GM23338 (cell line): Measurements from ENCODE around the gene NCF2. TPM values are rescaled to one million over a fixed set of nuclear protein-coding genes. Genes with fewer than 3 reads are reported as not detected.
"Not testable (repeated sequence)": the region's sequence is repeated elsewhere in the genome, so short reads cannot be mapped to it uniquely, and the experiment has no call there.

ENCODE experiments used
- ATAC-seq: fragments of 200-7000 bp; cut with Tn5 transposase; 3 replicates; pipeline ENCODE4 v1.9.1; 2020
- DNase-seq: peaks from one replicate; pipeline ENCODE4 v3.0.0-alpha.2; 2015; ENCODE audit warnings: low spot score
- H2AFZ ChIP-seq: fragments of 200-600 bp; sonication (generic); 2 replicates; pipeline ENCODE4 v1.8.0; 2016; ENCODE audit warnings: antibody characterized with exemption, mild to moderate bottlenecking, moderate library complexity
- H3F3A ChIP-seq: fragments of 200-600 bp; sonication (generic); replicated peaks from 2 replicates; pipeline ENCODE4 v1.8.0; 2017; ENCODE audit warnings: antibody characterized with exemption, mixed run types, low read depth
- H3K27ac ChIP-seq: fragments of 200-600 bp; sonication (generic); 2 replicates; pipeline ENCODE4 v1.6.1; 2016; ENCODE audit warnings: low read depth
- H3K27me3 ChIP-seq: fragments of 200-600 bp; sonication (generic); 2 replicates; pipeline ENCODE4 v1.8.0; 2016; ENCODE audit warnings: mild to moderate bottlenecking, mixed run types, moderate library complexity; ENCODE audit not compliant: insufficient read depth
- H3K36me3 ChIP-seq: fragments of 200-600 bp; sonication (generic); 2 replicates; pipeline ENCODE4 v1.8.0; 2016; ENCODE audit warnings: mild to moderate bottlenecking; ENCODE audit not compliant: insufficient read depth
- H3K4me1 ChIP-seq: fragments of 200-600 bp; sonication (generic); 2 replicates; pipeline ENCODE4 v1.8.0; 2016; ENCODE audit warnings: mild to moderate bottlenecking, moderate library complexity; ENCODE audit not compliant: insufficient read depth
- H3K4me2 ChIP-seq: fragments of 200-600 bp; sonication (generic); 2 replicates; pipeline ENCODE4 v1.7.1; 2017; ENCODE audit warnings: mixed run types
- H3K4me3 ChIP-seq: fragments of 200-600 bp; sonication (generic); 2 replicates; pipeline ENCODE4 v1.6.1; 2016; ENCODE audit warnings: mixed run types
- H3K79me2 ChIP-seq: fragments of 200-600 bp; sonication (generic); replicated peaks from 2 replicates; pipeline ENCODE4 v1.8.0; 2017; ENCODE audit warnings: mild to moderate bottlenecking; ENCODE audit not compliant: insufficient read depth
- H3K9me2 ChIP-seq: fragments of 200-600 bp; sonication (generic); 2 replicates; pipeline ENCODE4 v1.8.0; 2017; ENCODE audit not compliant: insufficient read depth
- H4K20me1 ChIP-seq: fragments of 200-600 bp; sonication (generic); replicated peaks from 2 replicates; pipeline ENCODE4 v1.8.0; 2017; ENCODE audit warnings: mild to moderate bottlenecking; ENCODE audit not compliant: insufficient read depth
- H3K27ac Mint-ChIP-seq: 2 replicates; pipeline ENCODE4 v1.8.0; 2020; ENCODE audit warnings: inconsistent platforms, mild to moderate bottlenecking, moderate library complexity, mixed read lengths
- H3K27me3 Mint-ChIP-seq: 3 replicates; pipeline ENCODE4 v1.8.0; 2022; ENCODE audit warnings: low read depth, mild to moderate bottlenecking, moderate library complexity, mixed read lengths, inconsistent platforms; ENCODE audit not compliant: insufficient read depth, poor library complexity
- H3K36me3 Mint-ChIP-seq: 3 replicates; pipeline ENCODE4 v1.8.0; 2021; ENCODE audit warnings: low read depth, mild to moderate bottlenecking, inconsistent platforms, moderate library complexity, mixed read lengths
- H3K4me1 Mint-ChIP-seq: 3 replicates; pipeline ENCODE4 v1.8.0; 2020; ENCODE audit warnings: mild to moderate bottlenecking, inconsistent platforms, mixed read lengths
- H3K4me3 Mint-ChIP-seq: 3 replicates; pipeline ENCODE4 v1.8.0; 2021; ENCODE audit warnings: moderate library complexity, mild to moderate bottlenecking, inconsistent platforms, mixed read lengths
- H3K9me3 Mint-ChIP-seq: 3 replicates; pipeline ENCODE4 v1.8.0; 2020; ENCODE audit warnings: moderate library complexity, mild to moderate bottlenecking, inconsistent platforms, mixed read lengths
- CREB1 ChIP-seq: fragments of 250-450 bp; sonication (Bioruptor Pico); IDR thresholded peaks from 2 replicates; pipeline ENCODE4 v1.5.0; 2020; ENCODE audit warnings: low read depth, mild to moderate bottlenecking, moderate library complexity
- JUNB ChIP-seq: IDR thresholded peaks from one replicate; pipeline ENCODE4 v1.6.1; 2016; ENCODE audit warnings: antibody characterized with exemption; ENCODE audit not compliant: unreplicated experiment
- NANOG ChIP-seq: IDR thresholded peaks from 2 replicates; pipeline ENCODE4 v1.6.1; 2016; ENCODE audit warnings: antibody characterized with exemption, borderline replicate concordance
- POLR2AphosphoS5 ChIP-seq: IDR thresholded peaks from 2 replicates; pipeline ENCODE4 v1.6.1; 2016; ENCODE audit warnings: antibody characterized with exemption, low read depth
- STAT1 ChIP-seq: IDR thresholded peaks from one replicate; pipeline ENCODE4 v1.6.1; 2016; ENCODE audit warnings: antibody characterized with exemption; ENCODE audit not compliant: unreplicated experiment
- ZNF331 ChIP-seq: fragments of 250-450 bp; sonication (Bioruptor Pico); IDR thresholded peaks from 2 replicates; pipeline ENCODE4 v1.5.0; 2020; ENCODE audit warnings: low read depth, mild to moderate bottlenecking, moderate library complexity
- polyA plus RNA-seq: library from polyadenylated mRNA; unstranded; fragments of >200 nt; fragmentation: Nextera tagmentation; extraction: Ambion mirVana; gene quantifications from 2 replicates; pipeline ENCODE4 v1.2.1, GENCODE V29; 2016
- total RNA-seq: library from RNA; depleted of rRNA; stranded (reverse); fragments of >200 nt; shearing (Covaris generic); gene quantifications from 2 replicates; pipeline ENCODE4 v1.2.3, GENCODE V29; 2014
- TF ChIP-seq, protein P1 (sequence below): IDR thresholded peaks from one replicate; pipeline ENCODE4 v1.6.1; 2018; ENCODE audit warnings: antibody characterized with exemption; ENCODE audit not compliant: unreplicated experiment
- TF ChIP-seq, protein P2 (sequence below), 2 experiments: fragments of 200-600 bp in 1 of 2; sonication (generic) in 1 of 2; conservative IDR thresholded peaks; 2 replicates each; pipeline versions ENCODE4 v1.5.1 to v1.6.1; 2016 to 2017; ENCODE audit warnings: antibody characterized with exemption in 2 of 2, low read depth in 2 of 2, mild to moderate bottlenecking in 2 of 2, moderate library complexity in 1 of 2

NCF2 gene
- total and polyA plus RNA-seq, 2 experiments from 2014 or later, result not detected

GRCh38 chr1:183619781-183620180 lies 29.5 kb upstream of the NCF2 start (continued):
- TF ChIP-seq, protein P1, sequence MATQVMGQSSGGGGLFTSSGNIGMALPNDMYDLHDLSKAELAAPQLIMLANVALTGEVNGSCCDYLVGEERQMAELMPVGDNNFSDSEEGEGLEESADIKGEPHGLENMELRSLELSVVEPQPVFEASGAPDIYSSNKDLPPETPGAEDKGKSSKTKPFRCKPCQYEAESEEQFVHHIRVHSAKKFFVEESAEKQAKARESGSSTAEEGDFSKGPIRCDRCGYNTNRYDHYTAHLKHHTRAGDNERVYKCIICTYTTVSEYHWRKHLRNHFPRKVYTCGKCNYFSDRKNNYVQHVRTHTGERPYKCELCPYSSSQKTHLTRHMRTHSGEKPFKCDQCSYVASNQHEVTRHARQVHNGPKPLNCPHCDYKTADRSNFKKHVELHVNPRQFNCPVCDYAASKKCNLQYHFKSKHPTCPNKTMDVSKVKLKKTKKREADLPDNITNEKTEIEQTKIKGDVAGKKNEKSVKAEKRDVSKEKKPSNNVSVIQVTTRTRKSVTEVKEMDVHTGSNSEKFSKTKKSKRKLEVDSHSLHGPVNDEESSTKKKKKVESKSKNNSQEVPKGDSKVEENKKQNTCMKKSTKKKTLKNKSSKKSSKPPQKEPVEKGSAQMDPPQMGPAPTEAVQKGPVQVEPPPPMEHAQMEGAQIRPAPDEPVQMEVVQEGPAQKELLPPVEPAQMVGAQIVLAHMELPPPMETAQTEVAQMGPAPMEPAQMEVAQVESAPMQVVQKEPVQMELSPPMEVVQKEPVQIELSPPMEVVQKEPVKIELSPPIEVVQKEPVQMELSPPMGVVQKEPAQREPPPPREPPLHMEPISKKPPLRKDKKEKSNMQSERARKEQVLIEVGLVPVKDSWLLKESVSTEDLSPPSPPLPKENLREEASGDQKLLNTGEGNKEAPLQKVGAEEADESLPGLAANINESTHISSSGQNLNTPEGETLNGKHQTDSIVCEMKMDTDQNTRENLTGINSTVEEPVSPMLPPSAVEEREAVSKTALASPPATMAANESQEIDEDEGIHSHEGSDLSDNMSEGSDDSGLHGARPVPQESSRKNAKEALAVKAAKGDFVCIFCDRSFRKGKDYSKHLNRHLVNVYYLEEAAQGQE, result no peak
- TF ChIP-seq CREB1, result no peak
- TF ChIP-seq STAT1, result no peak

- peaks cover 39% of the 10 kb centered on the region for H3K4me1 ChIP-seq
- H3K36me3 ChIP-seq, H3K4me3 ChIP-seq, H3K4me2 ChIP-seq, H3K27ac Mint-ChIP-seq, H3K79me2 ChIP-seq, H4K20me1 ChIP-seq, H3K27me3 ChIP-seq, H3K9me3 Mint-ChIP-seq, DNase-seq, H3K27ac ChIP-seq, H3K9me2 ChIP-seq, H3F3A ChIP-seq, H3K4me3 Mint-ChIP-seq, H2AFZ ChIP-seq, ATAC-seq, H3K36me3 Mint-ChIP-seq, H3K27me3 Mint-ChIP-seq: not testable (repeated sequence)
- H3K4me1 Mint-ChIP-seq, result peaks cover 35% of the 10 kb centered on the region
Observed at GRCh38 chr1:183618202-183618601, 27.9 kb upstream of the NCF2 start.

- not testable (repeated sequence) for H3K27ac ChIP-seq, H3K4me1 ChIP-seq, H3K79me2 ChIP-seq, H3K36me3 ChIP-seq, H3K27ac Mint-ChIP-seq, H3K9me2 ChIP-seq, H3K4me2 ChIP-seq, DNase-seq, H3F3A ChIP-seq, H3K4me1 Mint-ChIP-seq, H3K27me3 Mint-ChIP-seq, H3K27me3 ChIP-seq, H3K4me3 ChIP-seq, H3K36me3 Mint-ChIP-seq, H4K20me1 ChIP-seq, H3K4me3 Mint-ChIP-seq, H3K9me3 Mint-ChIP-seq, H2AFZ ChIP-seq, ATAC-seq
Observed at GRCh38 chr1:183612975-183613374, 22.7 kb upstream of the NCF2 start.

GRCh38 chr1:183612407-183612806 lies 22.1 kb upstream of the NCF2 start:
- Histone ChIP-seq H3K4me2 (no peak overlapping the region), H3K27me3 (no peaks in the 10 kb centered on the region), H3K36me3 (no peaks in the 10 kb centered on the region), H4K20me1 (no peaks in the 10 kb centered on the region), H3K4me3 (no peak overlapping the region), H3K79me2 (no peaks in the 10 kb centered on the region), H3K4me1 (no peaks in the 10 kb centered on the region), H3K27ac (no peak overlapping the region), H3K9me2 (no peaks in the 10 kb centered on the region), H3F3A (no peaks in the 10 kb centered on the region), H2AFZ (no peak overlapping the region)
- ATAC-seq (no peak), DNase-seq (no peak)
- Mint-ChIP-seq H3K4me1 (peaks cover 4% of the 10 kb centered on the region), H3K27me3 (peaks cover 7% of the 10 kb centered on the region), H3K4me3 (no peak overlapping the region), H3K36me3 (peaks cover 3% of the 10 kb centered on the region; the same call in 1 of the 3 replicates), H3K27ac (no peak overlapping the region), H3K9me3 (peaks cover 8% of the 10 kb centered on the region; the same call in 2 of the 3 replicates)
- TF ChIP-seq NANOG (no peak), POLR2AphosphoS5 (no peak), CREB1 (no peak), ZNF331 (CRISPR knock-in tag) (no peak), JUNB (no peak)
- TF ChIP-seq, protein P1, result no peak
- TF ChIP-seq, protein P2, sequence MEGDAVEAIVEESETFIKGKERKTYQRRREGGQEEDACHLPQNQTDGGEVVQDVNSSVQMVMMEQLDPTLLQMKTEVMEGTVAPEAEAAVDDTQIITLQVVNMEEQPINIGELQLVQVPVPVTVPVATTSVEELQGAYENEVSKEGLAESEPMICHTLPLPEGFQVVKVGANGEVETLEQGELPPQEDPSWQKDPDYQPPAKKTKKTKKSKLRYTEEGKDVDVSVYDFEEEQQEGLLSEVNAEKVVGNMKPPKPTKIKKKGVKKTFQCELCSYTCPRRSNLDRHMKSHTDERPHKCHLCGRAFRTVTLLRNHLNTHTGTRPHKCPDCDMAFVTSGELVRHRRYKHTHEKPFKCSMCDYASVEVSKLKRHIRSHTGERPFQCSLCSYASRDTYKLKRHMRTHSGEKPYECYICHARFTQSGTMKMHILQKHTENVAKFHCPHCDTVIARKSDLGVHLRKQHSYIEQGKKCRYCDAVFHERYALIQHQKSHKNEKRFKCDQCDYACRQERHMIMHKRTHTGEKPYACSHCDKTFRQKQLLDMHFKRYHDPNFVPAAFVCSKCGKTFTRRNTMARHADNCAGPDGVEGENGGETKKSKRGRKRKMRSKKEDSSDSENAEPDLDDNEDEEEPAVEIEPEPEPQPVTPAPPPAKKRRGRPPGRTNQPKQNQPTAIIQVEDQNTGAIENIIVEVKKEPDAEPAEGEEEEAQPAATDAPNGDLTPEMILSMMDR (conservative IDR thresholded peaks at IDR 0.05; ENCODE audit: low read depth in 2 of 2), result no peak
